Heart left ventricle (tissue), 16 donors: ENCODE measurements around the gene TNFRSF14. TPM values are rescaled to one million over a fixed set of nuclear protein-coding genes. Genes with fewer than 3 reads are reported as not detected.
A peak's percentile ranks its signal among the peaks of the same experiment; 100 is the strongest.

Experiments used
- ATAC-seq, 4 donors: fragments of 200-7000 bp; cut with Tn5 transposase; one replicate each; pipeline ENCODE4 v1.9.1; 2020 to 2022; ENCODE audit warnings: moderate library complexity in 4 of 4, mild to moderate bottlenecking in 3 of 4, moderate number of reproducible peaks in 1 of 4
- DNase-seq, 5 donors: peaks; one replicate each; pipeline ENCODE4 v3.0.0-alpha.2; 2020
- H3K27ac ChIP-seq, 12 donors: fragments of 200-600 bp; sonication (generic) in 4 of 12; one replicate each; pipeline versions ENCODE4 v1.5.0 to v1.8.0; 2016 to 2022; ENCODE audit warnings: mild to moderate bottlenecking in 2 of 12
- H3K27me3 ChIP-seq, 9 donors: fragments of 200-600 bp; sonication (generic) in 2 of 9; one replicate each; pipeline versions ENCODE4 v1.5.1 to v1.8.0; 2016 to 2022; ENCODE audit warnings: mild to moderate bottlenecking in 3 of 9
- H3K36me3 ChIP-seq, 9 donors: fragments of 200-600 bp; sonication (generic) in 2 of 9; one replicate each; pipeline versions ENCODE4 v1.5.0 to v1.8.0; 2018 to 2022; ENCODE audit warnings: mild to moderate bottlenecking in 2 of 9
- H3K4me1 ChIP-seq, 12 donors: fragments of 200-600 bp; sonication (generic) in 4 of 12; one replicate each; pipeline versions ENCODE4 v1.5.0 to v1.8.0; 2016 to 2022; ENCODE audit warnings: mild to moderate bottlenecking in 3 of 12
- H3K4me3 ChIP-seq, 12 donors: fragments of 200-600 bp; sonication (generic) in 4 of 12; one replicate each; pipeline versions ENCODE4 v1.5.0 to v1.8.0; 2017 to 2022; ENCODE audit warnings: mild to moderate bottlenecking in 9 of 12, moderate library complexity in 4 of 12
- H3K9me3 ChIP-seq, 12 donors: fragments of 200-600 bp; sonication (generic) in 4 of 12; one replicate each; pipeline versions ENCODE4 v1.5.0 to v1.8.0; 2016 to 2022; ENCODE audit warnings: mild to moderate bottlenecking in 1 of 12
- CTCF ChIP-seq, 12 donors: fragments of 200-600 bp; sonication (generic) in 4 of 12; IDR thresholded peaks; one replicate each; pipeline versions ENCODE4 v1.5.0 to v1.8.0; 2018 to 2022; ENCODE audit warnings: antibody characterized with exemption in 12 of 12, mild to moderate bottlenecking in 5 of 12
- POLR2A ChIP-seq, 2 donors: fragments of 450-650 bp; IDR thresholded peaks; one replicate each; pipeline ENCODE4 v1.6.1; 2017; ENCODE audit warnings: antibody characterized with exemption in 2 of 2, mild to moderate bottlenecking in 2 of 2, moderate library complexity in 2 of 2
- WGBS, 4 donors: extraction: QIAGEN DNeasy Blood & Tissue Kit in 2 of 4; methylation state at CpG; one replicate each; pipeline versions ENCODE4 v1.1.5 to v1.1.7; 2013 to 2018; 5-methylcytosine and 5-hydroxymethylcytosine counted together
- intact Hi-C, 10 donors: fragments of 100-400 bp; cut with DNase I; formaldehyde crosslinking; loops; one replicate each; pipeline versions ENCODE4 v1.11.1 to v1.14.2; 2022
- polyA plus RNA-seq, 2 donors: library from polyadenylated mRNA; stranded (reverse); fragments of 200-250 nt; gene quantifications; one replicate each; pipeline ENCODE4 v1.2.3, GENCODE V29; 2013
- total RNA-seq, 9 donors: library from RNA; depleted of rRNA in 2 of 9; stranded (reverse); fragments of >200 nt in 2 of 9; fragmentation: NEBNext Ultra II Directional in 3 of 9; extraction: Animal tissue kit (Norgen Biotek cat#: 25700) in 3 of 9; gene quantifications; one replicate each; pipeline versions ENCODE4 v1.1.0 to v1.2.4, GENCODE V29; 2016 to 2023
- donor health status: ischemic (EF 13 %, LVEDD 7.1; RV severe dilation, severe dysfunction).
- donor health status: healthy with polysubstance abuse.
- donor health status: DM: no; HTN: yes; CAD: no.
- donor health status: DM: no; HTN: no; CAD: no.
- donor health status: ischemic (EF 25% LVEDD 6.9; RV normal size, moderate dysfunction).
- donor health status: ischemic (EF 25% LVEDD 5.7; RV mildly dilated, moderate dysfunction).
- donor health status: healthy.
- donor health status: DM: yes; HTN: yes; CAD: no.
- donor health status: ischemic (EF 35%, LVEDD 5.7; RV mildly dilated, moderate dysfunction).
- donor health status: nonischemic (EF 11% LVEDD 7.7; RV severe dilation, severe dysfunction).
- donor health status: DM: yes; HTN: yes; CAD: no.
- donor health status: PGD.
- donor health status: ischemic (EF 29% LVEDD 5.4; RV normal size, mild dysfunction).
- donor health status: nonischemic (EF 23%, LVEDD 6.1; RV moderate dilation, normal function).

The TNFRSF14 gene
- total and polyA plus RNA-seq, 11 donors = 7.8 to 70.8 (median 14.3) TPM

GRCh38 chr1:2529784-2530512, 26.2 kb upstream of the TNFRSF14 start, which contains the start of gene HES5:
Gene HES5 (minus strand): TSS chr1:2530263. CDS start chr1:2530164, 99 bp downstream.
- intact Hi-C loops = loop anchor here in 9 of 10 donors (2.0 to 10.0 kb wide), 5 partner anchors 17 to 338 kb away; partner anchors contain the start of genes PEX10 (in 5 of the 9), FAAP20 (in 3 of the 9) and PRXL2B (in 1 of the 9)
- Histone ChIP-seq H3K4me1 (peaks cover 19 to 65% (median 50%) of the 10 kb centered on the region in 12 donors), H3K27ac (peak within 1 kb of the TSS in 11 of 12 donors; percentile 24 to 92 (median 83)), H3K9me3 (no peaks in the 10 kb centered on the region), H3K36me3 (no peaks in the 10 kb centered on the region), H3K4me3 (peak within 1 kb of the TSS; percentile 32 to 72 (median 52)), H3K27me3 (peaks cover 0 to 50% (median 0%) of the 10 kb centered on the region in 9 donors)
- TF ChIP-seq CTCF (IDR thresholded peaks at IDR 0.05) (no peak), POLR2A (IDR thresholded peaks at IDR 0.05) (peak in 1 of 2 donors; percentile 72)
- DNase-seq (peak in 4 of 5 donors; percentile 57 to 69 (median 65)), ATAC-seq (peak in 2 of 4 donors; percentile 3 to 5)
- 1 to 3% (median 1%) methylated on average over 8 to 91 of the region's 91 CpGs for WGBS, 4 donors

GRCh38 chr1:2530513-2531361, 25.4 kb upstream of the TNFRSF14 start:
- H3K4me3 ChIP-seq = peak overlapping the region in 11 of 12 donors; percentile 32 to 72 (median 52)

GRCh38 chr1:2532485-2533160, 23.5 kb upstream of the TNFRSF14 start:
- Histone ChIP-seq H3K27ac (no peak overlapping the region), H3K4me1 (peaks cover 16 to 51% (median 31%) of the 10 kb centered on the region in 12 donors), H3K4me3 (no peak overlapping the region), H3K36me3 (no peaks in the 10 kb centered on the region), H3K9me3 (no peaks in the 10 kb centered on the region), H3K27me3 (peaks cover 0 to 57% (median 0%) of the 10 kb centered on the region in 9 donors)
- DNase-seq (no peak), ATAC-seq (no peak)
- intact Hi-C loops = no loop called here
- 83 to 93% (median 88%) methylated on average over 15 to 23 of the region's 23 CpGs for WGBS, 4 donors
- TF ChIP-seq CTCF (IDR thresholded peaks at IDR 0.05) (no peak), POLR2A (IDR thresholded peaks at IDR 0.05) (no peak)

More at GRCh38 chr1:2530513-2531361, 25.4 kb upstream of the TNFRSF14 start:
- intact Hi-C loops = loop anchor here in 1 of 10 donors (2.0 kb wide), 1 partner anchor 16 kb away; no protein-coding TSS in a partner anchor
- Histone ChIP-seq H3K4me1 (peaks cover 18 to 63% (median 42%) of the 10 kb centered on the region in 12 donors), H3K36me3 (no peaks in the 10 kb centered on the region), H3K27me3 (peaks cover 0 to 54% (median 0%) of the 10 kb centered on the region in 9 donors), H3K9me3 (no peaks in the 10 kb centered on the region), H3K27ac (peak overlapping the region in 8 of 12 donors; percentile 12 to 86 (median 80))
- TF ChIP-seq POLR2A (IDR thresholded peaks at IDR 0.05) (no peak), CTCF (IDR thresholded peaks at IDR 0.05) (no peak)
- DNase-seq (no peak), ATAC-seq (no peak)
- 14 to 27% (median 19%) methylated on average over 15 to 30 of the region's 30 CpGs for WGBS, 4 donors
